Activated T-helper 17 cell treated with anti-CD3 and anti-CD28 coated beads, Interleukin-2, amount 50 U/mL, for 72 hours (primary cell): Measurements from ENCODE around the gene MEGF11. TPM values are rescaled to one million over a fixed set of nuclear protein-coding genes. Genes with fewer than 3 reads are reported as not detected.

Experiments used
- ATAC-seq: fragments of 150-1000 bp; cut with Tn5 transposase; replicated peaks from 2 replicates; pipeline ENCODE4 v1.10.0; 2021; ENCODE audit warnings: mild to moderate bottlenecking, moderate library complexity
- H3K27ac Mint-ChIP-seq: one replicate; pipeline ENCODE4 v1.8.0; 2022; ENCODE audit warnings: mixed read lengths
- H3K27me3 Mint-ChIP-seq: one replicate; pipeline ENCODE4 v1.8.0; 2022; ENCODE audit warnings: mixed read lengths
- H3K36me3 Mint-ChIP-seq: one replicate; pipeline ENCODE4 v1.8.0; 2022; ENCODE audit warnings: low read depth, mild to moderate bottlenecking, mixed read lengths
- H3K4me1 Mint-ChIP-seq: one replicate; pipeline ENCODE4 v1.8.0; 2022; ENCODE audit warnings: mixed read lengths
- H3K4me3 Mint-ChIP-seq: one replicate; pipeline ENCODE4 v1.8.0; 2022; ENCODE audit warnings: mild to moderate bottlenecking, mixed read lengths
- H3K9me3 Mint-ChIP-seq: one replicate; pipeline ENCODE4 v1.8.0; 2022; ENCODE audit warnings: mixed read lengths
- total RNA-seq, 2 donors: library from RNA; stranded (reverse); gene quantifications; one replicate each; pipeline ENCODE4 v1.2.3, GENCODE V29; 2022

MEGF11 gene
- total RNA-seq, 2 donors from 2014 or later, result not detected

DNA sequence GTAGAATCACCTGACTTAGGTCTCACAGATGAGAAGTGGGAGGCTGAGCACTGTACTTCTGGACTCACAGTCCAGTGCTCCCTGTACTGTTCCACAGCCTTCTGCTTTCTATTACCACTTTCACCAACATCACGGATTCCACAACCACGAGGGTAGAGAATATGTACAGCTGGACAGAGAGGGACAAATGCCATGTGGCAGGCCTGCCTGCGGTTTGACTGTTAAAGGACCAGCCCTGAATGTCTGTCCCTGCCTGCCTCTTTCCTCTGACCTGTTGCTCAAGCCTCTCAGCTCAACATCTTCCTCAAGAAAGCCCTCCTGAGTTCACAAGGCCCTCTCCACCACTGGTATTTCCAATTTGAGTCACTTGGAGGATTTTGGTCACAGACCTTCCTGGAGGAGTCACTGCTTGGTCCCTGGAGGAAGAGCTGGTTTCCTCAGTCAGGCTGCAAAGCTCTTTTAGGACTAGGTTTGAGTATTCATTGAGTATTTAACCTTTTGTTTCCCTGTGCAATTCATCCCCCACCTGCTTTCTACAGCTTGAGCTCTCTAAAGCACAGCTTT is 335.1 kb downstream of the MEGF11 start:
- H3K27me3 Mint-ChIP-seq, result no peaks in the 10 kb centered on the region
- no peaks in the 10 kb centered on the region for H3K36me3 Mint-ChIP-seq
- H3K4me3 Mint-ChIP-seq, result peak overlapping the region; percentile 13
- H3K4me1 Mint-ChIP-seq, result peaks cover 19% of the 10 kb centered on the region
- H3K27ac Mint-ChIP-seq, result peak overlapping the region; percentile 62
- no peaks in the 10 kb centered on the region for H3K9me3 Mint-ChIP-seq
- peak; percentile 22 for ATAC-seq

DNA sequence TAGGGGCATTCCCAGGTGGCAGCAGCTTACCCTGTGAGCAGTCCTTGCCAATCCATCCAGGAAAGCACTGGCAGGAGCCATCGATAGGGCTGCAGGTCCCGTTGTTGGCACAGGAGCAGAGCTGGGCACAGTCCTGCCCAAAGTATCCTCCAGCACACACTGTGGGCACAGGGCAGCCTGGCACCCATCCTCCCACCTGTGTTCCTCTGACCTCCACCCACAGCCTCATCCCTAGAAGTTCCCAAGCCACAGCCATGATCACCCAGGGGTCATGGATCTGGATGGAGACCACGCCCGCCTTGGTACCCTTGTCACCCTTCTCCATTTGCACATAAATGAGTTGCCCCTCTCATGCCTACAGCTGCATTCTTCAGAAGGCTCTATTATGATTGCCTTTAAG is 335.6 kb downstream of the MEGF11 start:
- no peaks in the 10 kb centered on the region for H3K9me3 Mint-ChIP-seq
- H3K36me3 Mint-ChIP-seq, result no peaks in the 10 kb centered on the region
- ATAC-seq, result no peak
- H3K27me3 Mint-ChIP-seq, result no peaks in the 10 kb centered on the region
- H3K27ac Mint-ChIP-seq, result peak overlapping the region; percentile 62
- H3K4me1 Mint-ChIP-seq, result peaks cover 19% of the 10 kb centered on the region
- no peak overlapping the region for H3K4me3 Mint-ChIP-seq

DNA sequence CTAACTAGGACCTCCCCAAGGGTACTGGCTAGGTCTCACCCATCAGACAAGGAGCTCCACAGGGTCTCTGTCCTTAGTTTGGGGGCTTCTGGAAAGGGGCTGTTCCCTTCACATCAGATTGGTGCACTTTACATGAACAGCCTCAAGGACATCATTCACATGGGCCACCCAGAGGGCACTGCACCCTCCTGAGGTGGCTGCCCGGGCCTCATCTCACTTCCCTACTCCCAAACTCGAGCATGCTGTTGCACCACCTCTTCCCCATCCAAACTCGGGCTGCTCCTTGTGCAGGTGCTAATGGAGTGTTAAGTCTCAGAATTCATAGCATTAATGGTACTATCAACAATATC is 336.2 kb downstream of the MEGF11 start:
- H3K36me3 Mint-ChIP-seq, result no peaks in the 10 kb centered on the region
- H3K27me3 Mint-ChIP-seq, result no peaks in the 10 kb centered on the region
- no peak for ATAC-seq
- peak overlapping the region; percentile 62 for H3K27ac Mint-ChIP-seq
- H3K9me3 Mint-ChIP-seq, result no peaks in the 10 kb centered on the region
- H3K4me3 Mint-ChIP-seq, result no peak overlapping the region
- peaks cover 19% of the 10 kb centered on the region for H3K4me1 Mint-ChIP-seq

DNA sequence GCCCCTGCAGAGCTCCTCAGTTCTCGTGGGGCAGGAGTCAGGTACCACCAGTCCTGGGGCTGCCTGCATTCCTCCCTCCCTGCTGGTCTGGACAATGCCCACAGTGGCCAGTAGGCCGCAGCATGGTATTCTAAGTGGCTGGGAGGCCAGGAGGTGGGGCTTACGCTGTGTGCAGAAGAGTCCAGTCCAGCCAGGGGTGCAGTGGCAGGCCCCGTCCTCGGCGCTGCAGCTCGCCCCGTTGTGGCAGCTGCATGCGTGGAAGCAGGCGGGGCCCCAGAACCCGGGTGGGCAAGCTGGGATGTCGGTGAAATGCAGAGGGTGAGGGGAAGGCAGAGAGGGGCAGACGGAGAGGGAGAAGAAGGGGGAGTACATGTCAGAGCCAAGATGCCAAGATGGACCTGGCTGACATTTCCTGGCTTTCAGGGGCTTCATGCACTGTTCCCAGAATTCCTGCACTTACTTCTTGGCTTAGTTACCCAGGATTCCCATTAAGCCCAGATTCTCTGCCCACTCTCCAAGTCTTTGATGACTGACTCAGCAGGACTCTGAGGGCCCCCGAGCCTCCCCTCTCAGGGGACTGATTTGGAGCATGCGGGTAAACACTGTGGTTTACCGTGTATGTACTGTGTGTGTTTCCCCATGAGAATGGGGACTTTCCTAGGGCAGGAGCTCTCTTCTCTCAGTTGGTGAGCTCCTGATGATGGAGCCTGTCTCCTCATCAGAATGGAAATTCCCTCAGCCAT is 336.7 kb downstream of the MEGF11 start:
- Mint-ChIP-seq H3K4me1 (peaks cover 19% of the 10 kb centered on the region), H3K36me3 (no peaks in the 10 kb centered on the region), H3K27me3 (no peaks in the 10 kb centered on the region), H3K4me3 (no peak overlapping the region), H3K27ac (peak overlapping the region; percentile 62), H3K9me3 (no peaks in the 10 kb centered on the region)
- peak; percentile 96 for ATAC-seq

DNA sequence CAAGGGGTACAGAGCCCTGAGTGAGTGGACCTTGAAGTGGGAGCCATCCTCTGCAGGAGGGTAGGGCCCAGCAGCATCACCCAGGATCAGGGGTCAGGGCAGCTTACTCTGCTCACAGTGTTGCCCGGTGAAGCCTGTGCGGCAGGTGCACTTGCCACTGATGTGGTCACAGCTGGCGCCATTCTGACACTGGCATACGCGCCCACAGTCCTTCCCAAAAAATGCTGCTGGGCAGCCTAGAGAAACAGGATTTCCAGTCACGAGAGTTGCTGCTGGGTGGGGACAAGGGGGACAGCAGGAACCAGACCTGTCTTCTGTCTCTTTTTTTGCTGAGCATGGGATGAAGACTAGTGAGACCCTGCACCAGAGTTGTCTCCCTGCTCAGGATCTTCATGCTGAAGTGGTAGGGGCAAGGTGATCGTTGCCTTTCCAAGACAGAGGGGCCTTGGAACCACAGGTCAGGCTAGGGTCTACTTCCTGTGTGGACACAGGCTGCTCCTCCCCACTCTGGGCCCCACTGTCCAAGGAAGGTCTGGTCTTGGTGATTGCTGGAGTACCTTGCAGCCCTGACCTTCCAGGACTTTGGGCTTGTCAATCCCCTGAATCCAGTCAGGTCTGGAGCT is 337.4 kb downstream of the MEGF11 start:
- ATAC-seq, result no peak
- H3K27me3 Mint-ChIP-seq, result no peaks in the 10 kb centered on the region
- no peaks in the 10 kb centered on the region for H3K36me3 Mint-ChIP-seq
- peak overlapping the region; percentile 62 for H3K27ac Mint-ChIP-seq
- H3K9me3 Mint-ChIP-seq, result no peaks in the 10 kb centered on the region
- H3K4me3 Mint-ChIP-seq, result no peak overlapping the region
- H3K4me1 Mint-ChIP-seq, result peaks cover 19% of the 10 kb centered on the region

DNA sequence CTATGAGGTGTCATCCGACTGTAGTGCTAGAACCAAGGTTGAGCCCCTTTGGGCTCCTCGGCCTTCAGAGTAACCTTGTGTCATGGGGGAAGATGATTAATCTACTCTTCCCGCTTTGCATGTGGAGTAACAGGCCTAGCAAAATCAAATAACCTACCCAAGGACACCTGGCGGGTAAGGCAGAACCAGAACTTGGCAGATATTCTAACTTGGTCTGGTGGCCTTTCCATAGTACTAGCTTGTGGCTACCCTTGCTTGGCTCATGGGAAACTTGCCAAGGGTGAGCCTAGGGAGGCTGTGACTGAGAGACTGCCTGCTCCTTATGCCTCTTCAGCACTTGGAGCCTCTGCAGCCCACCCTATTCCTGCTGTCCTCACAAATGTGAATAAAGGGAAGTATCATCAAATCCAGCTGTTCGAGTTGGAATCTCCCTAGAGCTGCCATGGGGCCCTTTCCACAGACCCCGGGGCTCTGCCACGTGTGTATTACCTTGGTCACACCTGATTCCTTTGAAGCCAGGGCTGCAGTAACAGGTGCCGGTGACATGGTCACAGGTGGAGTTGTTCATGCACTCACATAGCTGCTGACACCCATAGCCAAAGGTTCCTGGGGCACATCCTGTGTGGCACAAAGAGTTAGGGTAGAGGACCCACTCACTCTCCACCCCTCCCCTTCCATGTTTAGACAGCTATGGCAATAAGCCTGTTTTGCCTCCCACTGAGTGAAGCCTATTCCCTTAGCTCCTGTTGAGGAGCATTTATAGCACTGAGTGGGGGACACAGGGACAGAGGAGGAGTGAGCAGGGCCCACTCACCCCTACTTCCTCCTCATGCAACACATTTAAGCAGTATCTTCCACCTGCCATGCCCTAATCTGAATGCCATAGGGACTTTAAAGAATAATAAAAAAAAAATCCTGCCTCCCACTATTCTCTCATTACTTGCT is 338.3 kb downstream of the MEGF11 start:
- ATAC-seq, result no peak
- H3K4me1 Mint-ChIP-seq, result peaks cover 19% of the 10 kb centered on the region
- H3K27me3 Mint-ChIP-seq, result no peaks in the 10 kb centered on the region
- H3K36me3 Mint-ChIP-seq, result no peaks in the 10 kb centered on the region
- H3K9me3 Mint-ChIP-seq, result no peaks in the 10 kb centered on the region
- H3K27ac Mint-ChIP-seq, result peak overlapping the region; percentile 15
- no peak overlapping the region for H3K4me3 Mint-ChIP-seq

DNA sequence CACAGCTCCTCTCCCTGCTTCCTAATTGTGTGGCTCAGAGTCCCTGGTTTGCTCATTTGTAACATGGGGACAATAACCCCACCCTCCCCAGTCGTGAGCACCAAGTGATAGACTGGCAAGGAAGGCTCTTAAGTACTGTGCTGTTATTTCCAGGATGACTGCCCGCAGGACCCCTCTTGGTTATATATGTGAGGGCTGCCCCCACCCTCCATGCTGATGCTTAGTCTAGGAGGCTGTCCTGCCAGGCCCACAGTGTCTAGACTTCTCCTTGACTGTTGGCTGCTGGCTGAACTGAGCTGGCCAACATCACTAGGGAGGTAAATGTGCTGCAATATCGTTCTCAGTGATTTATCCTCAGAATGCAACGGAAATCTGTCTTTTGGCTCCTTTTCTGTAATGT is 339.2 kb downstream of the MEGF11 start:
- ATAC-seq, result no peak
- no peaks in the 10 kb centered on the region for H3K9me3 Mint-ChIP-seq
- H3K27me3 Mint-ChIP-seq, result no peaks in the 10 kb centered on the region
- no peak overlapping the region for H3K27ac Mint-ChIP-seq
- no peaks in the 10 kb centered on the region for H3K36me3 Mint-ChIP-seq
- H3K4me3 Mint-ChIP-seq, result no peak overlapping the region
- peaks cover 19% of the 10 kb centered on the region for H3K4me1 Mint-ChIP-seq

DNA sequence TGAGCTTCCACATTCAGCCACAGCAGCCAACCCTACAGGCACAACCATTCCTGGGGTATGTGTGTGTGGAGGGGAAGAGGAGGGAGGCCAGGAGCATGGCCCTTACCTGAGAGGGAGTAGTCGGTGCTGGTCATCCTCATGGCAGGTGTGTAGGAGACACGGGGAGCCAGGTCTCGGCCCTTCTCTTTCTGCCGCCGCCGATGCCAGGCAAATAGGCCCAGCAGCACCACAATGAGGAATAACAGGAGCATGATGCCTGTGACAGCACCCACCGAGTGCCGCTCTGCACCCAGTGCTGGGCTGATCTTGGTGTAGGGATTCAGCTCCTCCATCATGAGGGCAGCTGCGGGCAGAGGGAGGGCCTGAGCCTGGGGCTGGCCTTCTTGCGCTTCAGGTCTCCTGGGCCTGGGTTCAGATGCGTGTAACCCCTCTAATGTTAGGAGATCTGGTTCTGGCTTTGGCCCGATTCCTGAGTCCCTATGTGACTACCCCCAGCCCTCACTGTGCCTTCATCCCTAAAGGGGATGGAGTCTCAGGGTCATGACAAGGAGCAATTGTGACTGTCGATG is 339.8 kb downstream of the MEGF11 start:
- Mint-ChIP-seq H3K4me1 (peaks cover 19% of the 10 kb centered on the region), H3K9me3 (no peaks in the 10 kb centered on the region), H3K36me3 (no peaks in the 10 kb centered on the region), H3K4me3 (no peak overlapping the region), H3K27me3 (no peaks in the 10 kb centered on the region), H3K27ac (no peak overlapping the region)
- no peak for ATAC-seq

DNA sequence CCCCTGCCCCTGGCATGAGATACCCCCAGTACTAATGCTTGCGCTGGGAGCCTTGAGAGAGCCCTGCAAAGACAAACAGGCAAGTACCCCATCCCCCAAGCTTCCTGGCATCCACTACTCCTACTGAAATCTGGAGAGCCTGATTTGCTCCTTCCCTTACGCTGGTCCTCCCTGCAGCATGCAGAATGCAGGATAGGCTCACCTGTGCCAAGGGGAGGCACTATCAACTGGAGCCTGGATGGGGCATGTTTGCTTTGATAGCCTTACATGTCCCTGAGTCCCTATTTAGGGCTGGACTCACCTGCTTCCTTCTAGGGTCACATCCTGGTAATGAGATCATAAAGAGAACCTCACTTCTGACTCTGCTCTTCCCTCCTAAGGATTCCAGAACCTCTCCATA is 341.3 kb downstream of the MEGF11 start:
- ATAC-seq, result no peak
- peaks cover 1% of the 10 kb centered on the region for H3K36me3 Mint-ChIP-seq
- H3K4me1 Mint-ChIP-seq, result peaks cover 6% of the 10 kb centered on the region
- H3K9me3 Mint-ChIP-seq, result no peaks in the 10 kb centered on the region
- H3K4me3 Mint-ChIP-seq, result no peak overlapping the region
- H3K27me3 Mint-ChIP-seq, result no peaks in the 10 kb centered on the region
- H3K27ac Mint-ChIP-seq, result no peak overlapping the region

DNA sequence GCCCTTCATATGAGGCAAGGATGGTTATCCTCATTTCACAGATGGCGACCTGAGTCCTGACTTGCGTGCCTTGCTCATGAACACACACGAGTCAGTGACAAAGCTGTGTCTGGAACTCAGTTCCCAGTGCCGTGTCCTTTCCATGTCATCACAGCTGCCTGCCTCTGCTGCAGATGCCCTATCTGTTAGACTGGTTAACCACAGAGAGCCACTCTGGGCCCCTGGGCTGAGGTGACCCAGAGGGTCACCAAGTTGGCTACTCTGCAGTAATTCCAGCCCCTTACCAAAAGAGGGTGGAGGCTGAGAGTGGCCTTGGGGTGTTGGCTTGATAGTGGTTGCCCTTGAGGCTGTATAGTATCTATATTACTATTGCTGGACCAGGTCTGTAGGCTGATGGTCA is 343.2 kb downstream of the MEGF11 start:
- Mint-ChIP-seq H3K36me3 (peaks cover 19% of the 10 kb centered on the region), H3K9me3 (no peaks in the 10 kb centered on the region), H3K27ac (no peak overlapping the region), H3K27me3 (no peaks in the 10 kb centered on the region), H3K4me1 (no peaks in the 10 kb centered on the region), H3K4me3 (no peak overlapping the region)
- ATAC-seq, result no peak

DNA sequence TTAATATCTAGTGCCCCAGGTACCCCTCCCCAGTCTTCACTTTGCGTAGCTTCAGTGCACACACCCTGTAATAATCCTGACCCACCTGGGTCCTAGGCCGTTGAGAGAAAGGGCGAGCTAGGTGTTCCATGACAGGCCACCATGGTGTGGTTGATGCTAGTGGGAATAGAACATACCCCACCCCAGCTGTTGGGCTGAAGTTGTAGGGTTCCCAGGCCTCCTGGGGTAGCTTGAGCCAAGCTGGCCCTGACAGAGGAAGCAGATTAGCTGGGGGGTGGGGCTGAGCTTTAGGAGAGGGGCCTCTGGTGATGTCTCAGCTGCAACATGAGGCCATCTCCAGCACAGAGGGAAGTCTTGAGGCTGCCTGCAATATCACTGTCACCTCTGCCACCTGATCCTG is 343.7 kb downstream of the MEGF11 start:
- no peaks in the 10 kb centered on the region for H3K9me3 Mint-ChIP-seq
- H3K36me3 Mint-ChIP-seq, result peaks cover 19% of the 10 kb centered on the region
- no peaks in the 10 kb centered on the region for H3K27me3 Mint-ChIP-seq
- ATAC-seq, result no peak
- no peaks in the 10 kb centered on the region for H3K4me1 Mint-ChIP-seq
- no peak overlapping the region for H3K4me3 Mint-ChIP-seq
- no peak overlapping the region for H3K27ac Mint-ChIP-seq

DNA sequence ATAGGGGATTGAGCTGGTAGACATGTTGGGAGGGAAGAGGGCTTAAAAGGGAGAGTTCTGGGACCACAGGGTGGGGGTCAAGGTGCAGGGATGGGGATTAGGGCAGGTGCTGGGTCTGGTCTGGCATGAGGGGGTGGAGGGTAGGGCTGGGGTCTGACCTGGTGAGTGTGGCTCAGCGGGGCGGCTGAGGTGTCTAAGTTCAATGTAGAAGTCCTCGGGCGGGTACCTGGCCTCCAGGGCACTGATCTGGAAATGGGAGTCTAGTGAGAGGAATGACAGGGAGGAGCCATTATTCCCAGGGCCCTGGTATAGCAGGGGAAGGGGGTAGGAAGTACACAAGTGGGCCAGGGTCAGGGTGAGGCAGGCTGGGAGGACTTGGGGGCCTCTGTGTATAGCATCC is 344.7 kb downstream of the MEGF11 start:
- H3K36me3 Mint-ChIP-seq, result peaks cover 19% of the 10 kb centered on the region
- H3K4me1 Mint-ChIP-seq, result no peaks in the 10 kb centered on the region
- H3K27ac Mint-ChIP-seq, result peak overlapping the region; percentile 76
- no peaks in the 10 kb centered on the region for H3K9me3 Mint-ChIP-seq
- no peak overlapping the region for H3K4me3 Mint-ChIP-seq
- H3K27me3 Mint-ChIP-seq, result no peaks in the 10 kb centered on the region
- no peak for ATAC-seq

DNA sequence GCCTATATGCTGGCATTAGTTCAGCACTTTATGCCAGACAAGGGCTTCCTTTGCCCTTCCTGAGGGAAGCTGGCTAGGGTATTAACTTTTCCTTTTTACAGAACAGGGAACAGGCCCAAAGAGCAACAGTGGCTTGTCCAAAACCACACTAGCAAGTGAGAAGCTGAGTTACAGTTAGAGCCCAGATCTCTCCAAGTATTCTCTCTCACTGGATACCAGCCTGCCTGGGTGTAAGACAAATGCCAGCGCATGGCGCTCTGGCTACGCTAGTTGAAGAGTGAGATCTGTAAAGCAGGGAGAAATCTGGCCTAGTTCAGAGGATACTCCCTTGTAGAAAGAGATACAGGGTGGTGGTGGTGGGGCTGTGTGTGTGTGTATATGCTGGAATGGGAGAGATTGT is 345.9 kb downstream of the MEGF11 start:
- H3K27me3 Mint-ChIP-seq, result no peaks in the 10 kb centered on the region
- peaks cover 19% of the 10 kb centered on the region for H3K36me3 Mint-ChIP-seq
- ATAC-seq, result no peak
- no peak overlapping the region for H3K4me3 Mint-ChIP-seq
- H3K9me3 Mint-ChIP-seq, result no peaks in the 10 kb centered on the region
- H3K27ac Mint-ChIP-seq, result peak overlapping the region; percentile 76
- no peaks in the 10 kb centered on the region for H3K4me1 Mint-ChIP-seq

DNA sequence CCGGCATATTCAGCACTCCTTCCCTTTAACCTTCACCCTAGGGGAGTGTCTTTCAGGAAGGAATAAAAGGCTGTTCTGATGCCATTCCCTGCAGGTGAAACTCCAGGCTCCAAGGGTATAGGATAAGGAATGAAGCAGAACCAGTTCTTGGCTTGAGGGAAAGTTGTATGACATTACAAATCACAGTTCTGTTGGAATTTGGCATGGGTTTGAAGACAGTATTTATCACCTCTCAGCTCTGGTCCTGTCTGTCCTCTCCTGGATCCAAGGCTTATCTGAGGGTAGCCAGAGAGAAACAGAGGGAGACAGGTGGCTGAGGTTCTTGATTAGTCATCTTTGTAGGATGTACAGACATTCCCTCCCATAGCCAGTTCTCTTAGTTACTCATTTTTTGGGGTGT is 347.2 kb downstream of the MEGF11 start:
- H3K27ac Mint-ChIP-seq, result no peak overlapping the region

More for the DNA sequence above, 347.2 kb downstream of the MEGF11 start:
- Mint-ChIP-seq H3K4me1 (peaks cover 6% of the 10 kb centered on the region), H3K27me3 (no peaks in the 10 kb centered on the region), H3K9me3 (no peaks in the 10 kb centered on the region), H3K4me3 (no peak overlapping the region), H3K36me3 (peaks cover 26% of the 10 kb centered on the region)
- ATAC-seq, result no peak
